Upper lobe of left lung (tissue), 6 donors: ENCODE results near the gene PTH2R. TPM values are rescaled to one million over a fixed set of nuclear protein-coding genes. Genes with fewer than 3 reads are reported as not detected.

Source experiments
- ATAC-seq, 2 donors: fragments of 200-7000 bp; cut with Tn5 transposase; one replicate each; pipeline ENCODE4 v1.9.1; 2022; ENCODE audit warnings: mild to moderate bottlenecking in 2 of 2, moderate library complexity in 2 of 2; ENCODE audit not compliant: low FRiP score in 2 of 2
- DNase-seq, 2 donors: peaks; one replicate each; pipeline ENCODE4 v3.0.0-alpha.2; 2019 to 2020
- H3K27ac ChIP-seq, 4 donors: fragments of 200-600 bp; sonication (generic); one replicate each; pipeline ENCODE4 v1.5.1; 2016 to 2019
- H3K27me3 ChIP-seq, 4 donors: fragments of 200-600 bp; sonication (generic); one replicate each; pipeline ENCODE4 v1.5.1; 2017 to 2019
- H3K36me3 ChIP-seq, 4 donors: fragments of 200-600 bp; sonication (generic); one replicate each; pipeline ENCODE4 v1.5.1; 2016 to 2019
- H3K4me1 ChIP-seq, 4 donors: fragments of 200-600 bp; sonication (generic); one replicate each; pipeline ENCODE4 v1.5.1; 2018 to 2019
- H3K4me3 ChIP-seq, 4 donors: fragments of 200-600 bp; sonication (generic); one replicate each; pipeline ENCODE4 v1.5.1; 2017 to 2019; ENCODE audit warnings: mild to moderate bottlenecking in 2 of 4, moderate library complexity in 1 of 4
- H3K9me3 ChIP-seq, 4 donors: fragments of 200-600 bp; sonication (generic); one replicate each; pipeline ENCODE4 v1.5.1; 2018 to 2019
- EP300 ChIP-seq, 4 donors: sonication (generic); formaldehyde crosslinking; IDR thresholded peaks; one replicate each; pipeline ENCODE4 v1.5.1; 2017; ENCODE audit warnings: antibody characterized with exemption in 4 of 4, control low read depth in 2 of 4
- POLR2A ChIP-seq, 4 donors: fragments of 450-650 bp; IDR thresholded peaks; one replicate each; pipeline ENCODE4 v1.5.1; 2016 to 2017; ENCODE audit warnings: antibody characterized with exemption in 4 of 4, mild to moderate bottlenecking in 2 of 4
- POLR2AphosphoS5 ChIP-seq, 2 donors: sonication (generic); formaldehyde crosslinking; IDR thresholded peaks; one replicate each; pipeline ENCODE4 v1.5.1; 2017; ENCODE audit warnings: antibody characterized with exemption in 2 of 2
- WGBS, 2 donors: methylation state at CpG; one replicate each; pipeline ENCODE4 v1.1.5; 2017 to 2018; 5-methylcytosine and 5-hydroxymethylcytosine counted together
- total RNA-seq, 6 donors: library from RNA; depleted of rRNA in 4 of 6; stranded (reverse); fragments of >200 nt in 4 of 6; gene quantifications; one replicate each; pipeline versions ENCODE4 v1.1.0 to v1.2.1, GENCODE V29; 2016 to 2021
- TF ChIP-seq, protein P1 (sequence below), 6 experiments: fragments of 450-650 bp in 4 of 6; fragments of 200-600 bp in 2 of 6; sonication (generic) in 2 of 6; IDR thresholded peaks; one replicate each; pipeline ENCODE4 v1.5.1; 2016 to 2019; ENCODE audit warnings: antibody characterized with exemption in 6 of 6
- donor health status: DM: no; HTN: no; CAD: no; lungs with moderate emphysema.
- donor health status: DM: no; HTN: yes; CAD: no; lungs with severe emphysema.

PTH2R gene
- total RNA-seq, 6 donors from 2014 or later = 0.30 to 2.1 (median 0.40) TPM; not detected in 2

DNA sequence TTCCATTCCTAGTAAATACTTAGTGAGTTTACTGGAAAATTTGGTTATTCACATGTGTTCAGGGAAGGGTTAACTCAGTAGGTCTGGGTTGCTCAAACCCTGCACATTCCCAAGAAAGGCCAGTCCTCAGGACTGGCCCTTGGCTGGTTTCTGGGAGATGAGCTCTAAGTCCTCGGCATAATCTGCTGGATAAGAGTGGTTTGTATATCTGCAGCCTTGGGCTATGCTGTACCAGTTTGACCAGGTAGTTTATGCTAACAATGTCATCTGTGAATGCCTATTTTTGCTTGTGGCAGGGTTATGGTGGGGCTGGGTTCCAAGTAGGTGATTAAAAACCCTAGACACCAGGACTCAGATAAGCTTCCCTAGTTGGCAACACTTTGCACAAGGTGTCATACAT lies 7.4 kb upstream of the PTH2R start:
- WGBS, 2 donors = 56 to 60% methylated on average over 1 of the region's 1 CpG
- Histone ChIP-seq H3K36me3 (no peaks in the 10 kb centered on the region), H3K27me3 (no peaks in the 10 kb centered on the region), H3K4me1 (no peaks in the 10 kb centered on the region), H3K4me3 (no peak overlapping the region), H3K9me3 (peaks cover 0 to 13% (median 5%) of the 10 kb centered on the region in 4 donors), H3K27ac (no peak overlapping the region)
- ATAC-seq (no peak), DNase-seq (no peak)
- TF ChIP-seq POLR2AphosphoS5 (IDR thresholded peaks at IDR 0.05) = no peak
- TF ChIP-seq EP300 (IDR thresholded peaks at IDR 0.05) = no peak
- no peak for TF ChIP-seq POLR2A (IDR thresholded peaks at IDR 0.05)

DNA sequence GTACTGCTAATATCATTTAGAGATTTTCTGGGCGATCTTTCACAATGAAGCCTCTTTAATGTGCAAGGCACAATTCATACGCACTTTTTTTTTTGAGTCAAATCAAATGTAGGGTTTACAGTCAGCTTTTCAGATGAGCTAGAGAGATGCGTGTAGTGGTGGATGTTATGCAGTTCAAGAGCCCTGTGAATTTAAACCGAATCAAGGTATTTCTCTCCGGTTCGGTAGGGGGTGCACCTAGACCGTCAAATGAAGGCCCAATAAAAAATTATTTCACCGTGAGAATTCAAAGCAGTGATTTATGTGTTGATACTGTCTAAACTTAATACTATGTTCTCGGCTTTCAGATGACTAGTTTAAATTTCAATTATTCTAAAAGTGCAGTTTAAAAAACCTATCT lies 1.1 kb downstream of the PTH2R start:
- peak in 1 of 2 donors; percentile 80 for ATAC-seq
- no peaks in the 10 kb centered on the region for H3K9me3 ChIP-seq
- H3K27ac ChIP-seq = no peak overlapping the region
- 28 to 42% methylated on average over 9 of the region's 9 CpGs for WGBS, 2 donors
- H3K4me1 ChIP-seq = peaks cover 2 to 12% (median 10%) of the 10 kb centered on the region in 4 donors
- DNase-seq = no peak
- TF ChIP-seq, protein P1, sequence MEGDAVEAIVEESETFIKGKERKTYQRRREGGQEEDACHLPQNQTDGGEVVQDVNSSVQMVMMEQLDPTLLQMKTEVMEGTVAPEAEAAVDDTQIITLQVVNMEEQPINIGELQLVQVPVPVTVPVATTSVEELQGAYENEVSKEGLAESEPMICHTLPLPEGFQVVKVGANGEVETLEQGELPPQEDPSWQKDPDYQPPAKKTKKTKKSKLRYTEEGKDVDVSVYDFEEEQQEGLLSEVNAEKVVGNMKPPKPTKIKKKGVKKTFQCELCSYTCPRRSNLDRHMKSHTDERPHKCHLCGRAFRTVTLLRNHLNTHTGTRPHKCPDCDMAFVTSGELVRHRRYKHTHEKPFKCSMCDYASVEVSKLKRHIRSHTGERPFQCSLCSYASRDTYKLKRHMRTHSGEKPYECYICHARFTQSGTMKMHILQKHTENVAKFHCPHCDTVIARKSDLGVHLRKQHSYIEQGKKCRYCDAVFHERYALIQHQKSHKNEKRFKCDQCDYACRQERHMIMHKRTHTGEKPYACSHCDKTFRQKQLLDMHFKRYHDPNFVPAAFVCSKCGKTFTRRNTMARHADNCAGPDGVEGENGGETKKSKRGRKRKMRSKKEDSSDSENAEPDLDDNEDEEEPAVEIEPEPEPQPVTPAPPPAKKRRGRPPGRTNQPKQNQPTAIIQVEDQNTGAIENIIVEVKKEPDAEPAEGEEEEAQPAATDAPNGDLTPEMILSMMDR (IDR thresholded peaks at IDR 0.05) = no peak
- TF ChIP-seq POLR2A (IDR thresholded peaks at IDR 0.05) (no peak), EP300 (IDR thresholded peaks at IDR 0.05) (no peak), POLR2AphosphoS5 (IDR thresholded peaks at IDR 0.05) (no peak)
- peaks cover 0 to 14% (median 9%) of the 10 kb centered on the region in 4 donors for H3K27me3 ChIP-seq
- H3K4me3 ChIP-seq = no peak overlapping the region
- no peaks in the 10 kb centered on the region for H3K36me3 ChIP-seq

DNA sequence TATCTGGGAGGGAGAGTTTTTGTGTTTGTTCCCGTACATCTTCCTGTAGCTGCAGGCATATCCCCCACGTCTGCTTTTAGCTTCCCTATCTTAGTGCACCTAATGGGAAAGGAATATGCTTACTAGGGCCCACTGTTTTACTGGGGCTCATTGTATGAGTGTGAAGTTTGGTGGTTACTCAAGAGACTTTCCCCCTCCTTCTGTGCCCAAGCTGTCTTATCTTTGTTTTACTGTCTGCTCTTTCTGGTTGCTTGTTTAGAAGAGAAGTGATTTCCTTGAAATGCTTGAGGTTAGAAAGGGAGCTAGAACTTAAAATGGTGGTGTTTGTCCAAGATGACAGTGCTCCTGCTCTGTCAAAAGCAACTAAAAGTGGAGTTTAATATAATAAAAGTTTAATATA lies 7.3 kb downstream of the PTH2R start:
- no peak overlapping the region for H3K27ac ChIP-seq
- no peak for DNase-seq
- H3K9me3 ChIP-seq = no peaks in the 10 kb centered on the region
- no peak for TF ChIP-seq POLR2A (IDR thresholded peaks at IDR 0.05)
- no peak for TF ChIP-seq EP300 (IDR thresholded peaks at IDR 0.05)
- no peak for TF ChIP-seq POLR2AphosphoS5 (IDR thresholded peaks at IDR 0.05)
- TF ChIP-seq, protein P1 (IDR thresholded peaks at IDR 0.05) = no peak
- H3K27me3 ChIP-seq = no peaks in the 10 kb centered on the region
- H3K4me3 ChIP-seq = no peak overlapping the region
- no peaks in the 10 kb centered on the region for H3K36me3 ChIP-seq
- H3K4me1 ChIP-seq = no peaks in the 10 kb centered on the region
- WGBS, 2 donors = 76 to 94% methylated on average over 2 of the region's 2 CpGs
- no peak for ATAC-seq

DNA sequence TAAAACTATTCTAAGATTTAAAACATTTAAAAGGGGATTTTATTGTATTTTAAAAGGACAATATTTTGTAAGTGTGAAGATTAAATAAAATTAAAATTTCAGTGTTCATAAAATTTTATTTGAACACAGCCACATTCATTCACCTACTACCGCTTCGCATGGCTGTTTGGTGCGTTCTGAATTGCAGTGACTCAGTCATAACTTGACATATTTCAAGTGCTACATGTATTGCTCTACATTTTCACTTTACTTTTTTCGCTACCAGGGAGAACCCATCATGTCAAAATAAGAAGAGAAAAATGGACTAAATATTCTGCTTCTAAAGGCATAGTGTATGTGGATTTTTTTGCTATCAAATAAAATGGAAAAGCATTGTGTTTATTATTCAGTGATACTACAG lies 8.7 kb downstream of the PTH2R start:
- H3K36me3 ChIP-seq = no peaks in the 10 kb centered on the region
- no peaks in the 10 kb centered on the region for H3K9me3 ChIP-seq
- no peak for ATAC-seq
- no peak overlapping the region for H3K27ac ChIP-seq
- DNase-seq = no peak
- H3K4me3 ChIP-seq = no peak overlapping the region
- no peaks in the 10 kb centered on the region for H3K27me3 ChIP-seq
- 85 to 86% methylated on average over 4 of the region's 4 CpGs for WGBS, 2 donors
- no peak for TF ChIP-seq EP300 (IDR thresholded peaks at IDR 0.05)
- TF ChIP-seq, protein P1 (IDR thresholded peaks at IDR 0.05) = no peak
- TF ChIP-seq POLR2A (IDR thresholded peaks at IDR 0.05) = no peak
- no peak for TF ChIP-seq POLR2AphosphoS5 (IDR thresholded peaks at IDR 0.05)
- no peaks in the 10 kb centered on the region for H3K4me1 ChIP-seq

DNA sequence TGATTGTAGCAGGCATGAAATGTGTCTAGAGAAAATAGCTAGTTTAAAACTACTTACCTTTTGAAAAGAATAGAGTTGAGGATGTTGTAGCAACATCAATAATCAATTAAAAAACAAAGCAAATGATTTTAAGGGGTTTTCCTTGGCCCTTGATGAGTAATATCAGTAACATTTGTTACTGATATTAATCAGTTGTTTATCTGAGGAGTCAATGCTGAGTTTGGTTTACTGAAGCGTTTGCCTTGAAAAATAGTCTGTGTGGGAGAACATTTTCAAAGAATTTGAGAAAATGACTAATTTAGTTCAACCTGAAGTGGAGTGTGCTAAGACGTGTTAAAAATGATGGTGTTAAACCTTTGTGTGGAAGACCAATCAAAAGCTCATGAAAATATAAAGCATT lies 9.3 kb downstream of the PTH2R start:
- DNase-seq (no peak), ATAC-seq (no peak)
- Histone ChIP-seq H3K36me3 (no peaks in the 10 kb centered on the region), H3K27ac (no peak overlapping the region), H3K9me3 (no peaks in the 10 kb centered on the region), H3K4me3 (no peak overlapping the region), H3K27me3 (no peaks in the 10 kb centered on the region), H3K4me1 (no peaks in the 10 kb centered on the region)
- 67 to 80% methylated on average over 2 of the region's 2 CpGs for WGBS, 2 donors
- no peak for TF ChIP-seq POLR2A (IDR thresholded peaks at IDR 0.05)
- TF ChIP-seq EP300 (IDR thresholded peaks at IDR 0.05) = no peak
- TF ChIP-seq POLR2AphosphoS5 (IDR thresholded peaks at IDR 0.05) = no peak
- TF ChIP-seq, protein P1 (IDR thresholded peaks at IDR 0.05) = no peak
